Measurements from ENCODE around the gene KANK4.

GRCh38 chr1:62233926-62234450 is 85.2 kb downstream of the KANK4 start:
- TF ChIP-seq CTCF (conservative IDR thresholded peaks at IDR 0.05; ENCODE audit: low read depth, low read length) = no peak
- TF ChIP-seq POLR2A (IDR thresholded peaks at IDR 0.05; ENCODE audit: low read depth, low read length) = no peak
- no peak for TF ChIP-seq RAD21 (IDR thresholded peaks at IDR 0.05; ENCODE audit: low read length)
- no peak for TF ChIP-seq FOS (IDR thresholded peaks at IDR 0.05; ENCODE audit: low read depth, low read length)
- no peak for TF ChIP-seq RFX5 (IDR thresholded peaks at IDR 0.05; ENCODE audit: low read depth, low read length)
- no peak for TF ChIP-seq ELK1 (IDR thresholded peaks at IDR 0.05; ENCODE audit: borderline replicate concordance, low read depth, low read length)
- no peak for TF ChIP-seq BHLHE40 (IDR thresholded peaks at IDR 0.05; ENCODE audit: low read depth, low read length)
- TF ChIP-seq NFE2L2 (IDR thresholded peaks at IDR 0.05; ENCODE audit: low read depth, low read length) = no peak
- no peak for TF ChIP-seq MXI1 (IDR thresholded peaks at IDR 0.05; ENCODE audit: borderline replicate concordance, low read depth, low read length)
- no peak for TF ChIP-seq MAFK (IDR thresholded peaks at IDR 0.05; ENCODE audit: low read depth, low read length)
- TF ChIP-seq RCOR1 (IDR thresholded peaks at IDR 0.05; ENCODE audit: insufficient replicate concordance, low read length) = no peak
- no peak for TF ChIP-seq MAZ (IDR thresholded peaks at IDR 0.05; ENCODE audit: borderline replicate concordance, low read depth, low read length)
- TF ChIP-seq USF2 (IDR thresholded peaks at IDR 0.05; ENCODE audit: low read depth, low read length) = no peak
- TF ChIP-seq CEBPB (IDR thresholded peaks at IDR 0.05; ENCODE audit: low read depth, low read length) = no peak

Data from IMR-90 (cell line).